Left ventricle myocardium inferior (tissue), 1 donor: ENCODE results near the gene DAPK1. TPM values are rescaled to one million over a fixed set of nuclear protein-coding genes. Genes with fewer than 3 reads are reported as not detected.

Source experiments
- DNase-seq: peaks from one replicate; pipeline ENCODE4 v3.0.0-alpha.2; 2020
- H3K27ac ChIP-seq: fragments of 200-600 bp; replicated peaks from 2 replicates; pipeline ENCODE4 v1.8.0; 2021
- H3K27me3 ChIP-seq: fragments of 200-600 bp; 2 replicates; pipeline ENCODE4 v1.8.0; 2021; ENCODE audit warnings: low read depth
- H3K36me3 ChIP-seq: fragments of 200-600 bp; 2 replicates; pipeline ENCODE4 v1.8.0; 2021
- H3K4me1 ChIP-seq: fragments of 200-600 bp; 2 replicates; pipeline ENCODE4 v1.8.0; 2021
- H3K4me3 ChIP-seq: fragments of 200-600 bp; 2 replicates; pipeline ENCODE4 v1.8.0; 2021; ENCODE audit warnings: mild to moderate bottlenecking, moderate library complexity
- H3K9me3 ChIP-seq: fragments of 200-600 bp; replicated peaks from 2 replicates; pipeline ENCODE4 v1.8.0; 2021
- CTCF ChIP-seq: fragments of 200-600 bp; IDR thresholded peaks from 2 replicates; pipeline ENCODE4 v1.8.0; 2021; ENCODE audit warnings: antibody characterized with exemption, mild to moderate bottlenecking, borderline replicate concordance
- intact Hi-C: fragments of 100-400 bp; cut with micrococcal nuclease; formaldehyde crosslinking; loops from one replicate; pipeline ENCODE4 v1.11.0; 2022
- total RNA-seq: library from RNA; stranded (reverse); fragmentation: NEBNext Ultra II Directional; extraction: Animal tissue kit (Norgen Biotek cat#: 25700); gene quantifications from one replicate; pipeline ENCODE4 v1.2.1, GENCODE V29; 2021
- donor health status: DM: no; HTN: yes; CAD: no; lungs with severe emphysema.

DAPK1 gene
- total RNA-seq, 1 donor from 2014 or later: 5.5 TPM

DNA sequence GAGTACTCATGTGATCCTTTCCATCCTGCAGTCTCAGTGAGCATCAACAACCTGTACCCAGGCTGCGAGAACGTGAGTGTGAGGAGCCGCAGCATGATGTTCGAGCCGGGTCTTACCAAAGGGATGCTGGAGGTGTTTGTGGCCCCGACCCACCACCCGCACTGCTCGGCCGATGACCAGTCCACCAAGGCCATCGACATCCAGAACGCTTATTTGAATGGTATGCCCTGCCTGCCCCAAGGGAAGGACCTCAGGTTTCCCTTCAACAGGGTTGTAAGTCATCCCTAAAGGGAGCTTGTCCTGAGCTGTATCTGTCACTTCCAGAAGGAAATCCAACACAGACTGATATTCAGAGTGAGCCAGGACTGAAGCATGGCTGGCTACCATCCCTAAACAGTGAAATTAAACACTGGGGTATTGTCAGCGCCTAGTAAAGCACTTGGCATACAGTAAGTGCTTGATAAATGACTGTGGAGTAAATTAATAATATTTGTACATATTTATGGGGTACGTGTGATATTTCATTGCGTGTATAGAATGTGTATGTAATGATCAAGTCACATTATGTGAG, 188.9 kb downstream of the DAPK1 start:
- no peak overlapping the region for H3K4me3 ChIP-seq
- no peak for DNase-seq
- no peak overlapping the region for H3K27ac ChIP-seq
- H3K36me3 ChIP-seq: no peaks in the 10 kb centered on the region
- no peak for TF ChIP-seq CTCF
- intact Hi-C loops: no loop called here
- peaks cover 3% of the 10 kb centered on the region for H3K9me3 ChIP-seq
- peaks cover 9% of the 10 kb centered on the region for H3K4me1 ChIP-seq
- H3K27me3 ChIP-seq: no peaks in the 10 kb centered on the region

DNA sequence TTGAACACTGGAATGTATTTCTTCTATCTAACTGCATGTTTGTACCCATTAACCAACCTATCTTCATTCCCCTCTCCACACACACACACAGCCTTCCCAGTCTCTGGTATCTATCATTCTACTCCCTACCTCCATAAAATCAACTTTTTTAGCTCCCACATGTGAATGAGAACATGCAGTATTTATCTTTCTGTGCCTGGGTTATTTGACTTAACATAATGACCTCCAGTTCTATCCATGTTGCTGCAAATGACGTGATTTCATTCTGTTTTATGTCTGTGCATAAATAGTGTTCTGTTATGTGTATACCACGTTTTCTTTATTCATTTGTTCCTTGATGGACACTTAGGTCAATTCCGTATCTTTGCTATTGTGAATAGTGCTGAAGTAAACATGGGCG, 189.5 kb downstream of the DAPK1 start:
- no peak for TF ChIP-seq CTCF
- Histone ChIP-seq H3K9me3 (peaks cover 9% of the 10 kb centered on the region), H3K27me3 (no peaks in the 10 kb centered on the region), H3K4me3 (no peak overlapping the region), H3K36me3 (no peaks in the 10 kb centered on the region), H3K27ac (no peak overlapping the region), H3K4me1 (peaks cover 9% of the 10 kb centered on the region)
- no peak for DNase-seq
- intact Hi-C loops: no loop called here

GRCh38 chr9:87694236-87694755, 196.6 kb downstream of the DAPK1 start:
- no peak for DNase-seq
- Histone ChIP-seq H3K27me3 (no peaks in the 10 kb centered on the region), H3K9me3 (peaks cover 29% of the 10 kb centered on the region), H3K36me3 (peaks cover 4% of the 10 kb centered on the region), H3K4me3 (no peak overlapping the region), H3K27ac (no peak overlapping the region), H3K4me1 (no peaks in the 10 kb centered on the region)
- intact Hi-C loops: no loop called here
- no peak for TF ChIP-seq CTCF

DNA sequence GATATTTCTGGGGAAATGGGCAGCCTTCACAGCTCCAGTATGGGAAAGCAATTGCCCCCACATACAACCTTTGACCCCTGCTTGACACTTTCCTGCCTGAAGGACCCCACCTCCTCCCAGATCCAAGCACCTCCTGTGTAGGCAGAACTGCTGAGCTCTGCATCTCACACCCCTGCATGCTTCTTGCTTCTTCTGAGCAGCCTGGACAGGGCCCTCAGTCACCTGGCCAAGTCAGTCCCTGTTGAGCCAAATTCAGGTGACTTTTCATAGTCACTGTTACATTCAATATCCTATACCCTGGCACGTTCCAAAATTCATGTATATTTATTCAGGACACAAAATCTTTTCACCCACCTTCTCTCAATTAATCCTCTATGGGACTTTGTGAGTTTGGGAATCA, 197.9 kb downstream of the DAPK1 start:
- H3K27me3 ChIP-seq: no peaks in the 10 kb centered on the region
- H3K9me3 ChIP-seq: peaks cover 29% of the 10 kb centered on the region
- no peaks in the 10 kb centered on the region for H3K4me1 ChIP-seq
- intact Hi-C loops: no loop called here
- no peak overlapping the region for H3K4me3 ChIP-seq
- no peak for TF ChIP-seq CTCF
- no peak for DNase-seq
- peaks cover 4% of the 10 kb centered on the region for H3K36me3 ChIP-seq
- H3K27ac ChIP-seq: no peak overlapping the region

DNA sequence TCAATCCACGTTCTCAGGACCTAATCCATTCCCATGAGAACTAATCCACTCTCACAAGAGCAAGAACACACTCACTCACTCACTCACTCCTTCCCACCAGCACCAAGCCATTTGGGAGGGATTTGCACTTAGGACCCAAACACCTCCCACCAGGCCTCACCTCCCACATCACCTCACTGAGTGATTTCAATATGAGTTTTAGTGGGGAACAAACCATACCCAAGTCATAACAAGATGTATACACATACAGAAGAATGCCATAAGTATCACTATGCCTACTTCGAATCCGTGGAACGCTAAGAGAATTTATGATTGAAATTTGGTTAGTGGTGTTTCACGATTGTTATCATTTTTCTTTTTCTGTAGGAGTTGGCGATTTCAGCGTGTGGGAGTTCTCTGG, 199.0 kb downstream of the DAPK1 start:
- intact Hi-C loops: no loop called here
- Histone ChIP-seq H3K4me3 (no peak overlapping the region), H3K27ac (no peak overlapping the region), H3K36me3 (peaks cover 4% of the 10 kb centered on the region), H3K4me1 (no peaks in the 10 kb centered on the region), H3K27me3 (no peaks in the 10 kb centered on the region), H3K9me3 (peaks cover 25% of the 10 kb centered on the region)
- no peak for TF ChIP-seq CTCF
- no peak for DNase-seq
